ENCODE measurements around the gene STAG3.
"Not testable (repeated sequence)": the region's sequence is repeated elsewhere in the genome, so short reads cannot be mapped to it uniquely, and the experiment has no call there.

GRCh38 chr7:100259984-100260383, 82.3 kb downstream of the STAG3 start:
- not testable (repeated sequence) for TF ChIP-seq CTCF, POLR2A (IDR thresholded peaks at IDR 0.05)
